Omental fat pad (tissue), 4 donors: ENCODE data around the gene ESAM. TPM values are rescaled to one million over a fixed set of nuclear protein-coding genes. Genes with fewer than 3 reads are reported as not detected.

Experiments used
- ATAC-seq: fragments of 150-250 bp; one replicate; pipeline ENCODE4 v1.9.1; 2016; ENCODE audit warnings: mild to moderate bottlenecking, moderate library complexity; ENCODE audit not compliant: low FRiP score
- DNase-seq: peaks from one replicate; pipeline ENCODE4 v3.0.0-alpha.2; 2019; ENCODE audit warnings: low spot score
- total RNA-seq, 4 donors: library from RNA; depleted of rRNA; stranded (reverse); fragments of >200 nt; gene quantifications; one replicate each; pipeline ENCODE4 v1.1.0, GENCODE V29; 2016
- TF ChIP-seq, protein P1 (sequence below), 3 donors: fragments of 450-650 bp; IDR thresholded peaks; one replicate each; pipeline ENCODE4 v1.5.1; 2016 to 2017; ENCODE audit warnings: antibody characterized with exemption in 3 of 3, mild to moderate bottlenecking in 3 of 3, moderate library complexity in 2 of 3

ESAM gene
- total RNA-seq, 4 donors from 2014 or later = 23.0 to 116 (median 62.6) TPM

DNA sequence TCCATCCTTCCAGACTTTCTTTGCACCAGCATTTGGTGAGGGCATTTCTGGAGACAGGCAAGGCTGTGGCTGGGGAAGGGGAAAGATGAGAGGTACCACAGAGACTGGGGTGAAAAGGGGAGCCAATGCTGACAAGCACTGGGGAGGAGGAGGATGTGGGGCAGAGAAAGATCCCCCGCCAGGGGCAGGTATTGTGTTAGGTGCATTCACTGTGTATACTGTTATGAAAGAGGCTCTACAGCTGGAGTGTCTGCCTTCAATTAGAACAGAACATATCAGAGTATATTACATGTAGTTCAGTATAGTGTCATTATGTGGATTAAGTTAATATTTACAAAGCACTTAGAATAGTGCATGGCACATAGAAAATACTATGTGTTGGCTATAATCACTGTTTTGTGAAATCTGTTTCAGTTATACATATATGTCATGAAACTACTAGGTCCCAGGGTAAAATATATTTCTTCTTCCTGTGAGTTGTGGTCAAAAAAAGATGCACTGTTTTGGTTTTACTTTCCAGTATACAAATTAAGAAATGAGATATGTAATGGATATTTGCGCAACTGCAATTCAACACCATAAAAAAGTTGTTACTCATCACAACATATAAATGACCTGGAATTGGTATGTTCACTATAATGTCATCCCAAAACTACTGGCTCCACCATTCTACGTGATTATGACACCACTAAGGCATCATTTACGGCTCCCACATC, 29.7 kb upstream of the ESAM start:
- ATAC-seq = no peak
- TF ChIP-seq, protein P1, sequence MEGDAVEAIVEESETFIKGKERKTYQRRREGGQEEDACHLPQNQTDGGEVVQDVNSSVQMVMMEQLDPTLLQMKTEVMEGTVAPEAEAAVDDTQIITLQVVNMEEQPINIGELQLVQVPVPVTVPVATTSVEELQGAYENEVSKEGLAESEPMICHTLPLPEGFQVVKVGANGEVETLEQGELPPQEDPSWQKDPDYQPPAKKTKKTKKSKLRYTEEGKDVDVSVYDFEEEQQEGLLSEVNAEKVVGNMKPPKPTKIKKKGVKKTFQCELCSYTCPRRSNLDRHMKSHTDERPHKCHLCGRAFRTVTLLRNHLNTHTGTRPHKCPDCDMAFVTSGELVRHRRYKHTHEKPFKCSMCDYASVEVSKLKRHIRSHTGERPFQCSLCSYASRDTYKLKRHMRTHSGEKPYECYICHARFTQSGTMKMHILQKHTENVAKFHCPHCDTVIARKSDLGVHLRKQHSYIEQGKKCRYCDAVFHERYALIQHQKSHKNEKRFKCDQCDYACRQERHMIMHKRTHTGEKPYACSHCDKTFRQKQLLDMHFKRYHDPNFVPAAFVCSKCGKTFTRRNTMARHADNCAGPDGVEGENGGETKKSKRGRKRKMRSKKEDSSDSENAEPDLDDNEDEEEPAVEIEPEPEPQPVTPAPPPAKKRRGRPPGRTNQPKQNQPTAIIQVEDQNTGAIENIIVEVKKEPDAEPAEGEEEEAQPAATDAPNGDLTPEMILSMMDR (IDR thresholded peaks at IDR 0.05) = no peak
- no peak for DNase-seq

DNA sequence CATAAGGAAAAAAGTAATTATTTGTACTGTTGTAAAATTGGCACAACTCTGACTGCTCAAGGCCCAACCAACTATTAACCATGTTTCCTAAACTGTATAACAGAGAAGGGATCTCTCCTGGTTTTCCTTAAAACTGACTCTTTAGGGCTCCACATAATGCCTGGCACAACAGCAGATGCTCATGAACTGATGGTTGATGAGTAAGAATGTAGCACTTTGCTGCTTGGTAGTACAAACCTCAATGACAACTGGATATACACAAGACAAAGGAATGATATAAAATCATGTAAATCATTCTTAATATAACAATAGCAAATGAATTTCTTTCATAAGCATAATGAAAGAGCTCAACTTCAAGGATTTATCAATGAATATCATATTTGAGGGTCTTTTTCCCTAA, 26.4 kb upstream of the ESAM start:
- no peak for ATAC-seq
- TF ChIP-seq, protein P1 (IDR thresholded peaks at IDR 0.05) = no peak
- DNase-seq = no peak

- no peak for DNase-seq
- no peak for ATAC-seq
- TF ChIP-seq, protein P1 (IDR thresholded peaks at IDR 0.05) = no peak
Observed at GRCh38 chr11:124784051-124784450, 22.0 kb upstream of the ESAM start.

DNA sequence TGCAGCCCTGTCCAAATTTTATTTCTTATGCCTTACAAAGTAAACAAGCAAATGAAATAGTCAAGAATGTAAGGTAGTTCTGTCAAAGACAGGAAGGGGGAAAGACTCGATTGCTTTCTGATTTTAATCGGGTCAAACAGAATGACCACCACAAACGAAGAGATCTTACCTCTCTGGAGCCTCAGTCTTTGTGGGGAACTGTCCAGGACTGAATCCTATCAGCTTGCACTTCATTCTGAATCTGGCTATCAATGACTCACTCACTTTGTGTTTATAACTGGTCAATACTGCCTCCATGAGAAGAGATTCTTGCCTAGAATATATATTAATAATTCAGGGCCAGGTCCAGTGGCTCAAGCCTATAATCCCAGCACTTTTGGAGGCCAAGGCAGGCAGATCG, 20.9 kb upstream of the ESAM start:
- TF ChIP-seq, protein P1 (IDR thresholded peaks at IDR 0.05) = no peak
- no peak for DNase-seq
- no peak for ATAC-seq

- ATAC-seq = no peak
Observed at GRCh38 chr11:124779568-124779967, 17.5 kb upstream of the ESAM start.

DNA sequence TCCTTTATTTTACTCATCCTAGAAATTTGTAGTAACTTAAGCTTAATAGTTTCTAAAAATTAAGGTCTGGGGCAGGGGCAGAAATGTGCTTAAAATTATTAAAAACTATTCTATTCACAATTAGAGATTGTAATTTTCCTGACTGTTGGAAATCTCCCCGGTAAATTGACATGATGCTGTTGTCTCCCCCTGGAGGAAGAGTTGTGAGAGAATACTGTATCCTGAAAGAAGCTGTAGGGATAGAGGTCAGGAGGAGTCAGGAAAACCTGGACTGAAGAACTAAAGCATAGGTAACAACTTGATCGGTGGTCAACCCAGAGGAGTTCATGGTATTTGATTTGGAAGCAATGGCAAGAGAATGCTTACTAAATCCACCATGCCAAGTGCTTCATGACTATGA, 16.2 kb upstream of the ESAM start:
- TF ChIP-seq, protein P1 (IDR thresholded peaks at IDR 0.05) = no peak
- ATAC-seq = no peak
- DNase-seq = no peak

More at GRCh38 chr11:124779568-124779967, 17.5 kb upstream of the ESAM start:
- no peak for DNase-seq
- TF ChIP-seq, protein P1 (IDR thresholded peaks at IDR 0.05) = no peak
